D721Med (cell line): ENCODE results near the gene RABEPK.
"Not testable (repeated sequence)": the region's sequence is repeated elsewhere in the genome, so short reads cannot be mapped to it uniquely, and the experiment has no call there.

Experiments used
- DNase-seq: peaks from one replicate; pipeline ENCODE4 v3.0.0; 2011; ENCODE audit warnings: low spot score; ENCODE audit not compliant: insufficient read length
- FAIRE-seq: peaks from 2 replicates; lab custom pipeline; 2011; peaks lifted over from hg19 to GRCh38; lab: Jason Lieb, UNC
- CTCF ChIP-seq: IDR thresholded peaks from 2 replicates; pipeline ENCODE4 v1.5.1; 2012; ENCODE audit warnings: mild to moderate bottlenecking, control low read depth; ENCODE audit not compliant: insufficient read depth; ENCODE audit errors: missing control alignments

The RABEPK gene

GRCh38 chr9:125200216-125201047, at the start of gene RABEPK:
Gene RABEPK (plus strand): TSS chr9:125200542. CDS start chr9:125203014, 2,472 bp downstream.
- no peak for TF ChIP-seq CTCF
- DNase-seq (peak; percentile 65), FAIRE-seq (no peak)

GRCh38 chr9:125151730-125152129, 48.6 kb upstream of the RABEPK start:
- DNase-seq (no peak), FAIRE-seq (no peak)
- no peak for TF ChIP-seq CTCF

GRCh38 chr9:125153712-125154367, 46.5 kb upstream of the RABEPK start:
- FAIRE-seq (no peak), DNase-seq (no peak)
- no peak for TF ChIP-seq CTCF

- TF ChIP-seq CTCF = no peak
- no peak for FAIRE-seq
- DNase-seq = no peak
Observed at GRCh38 chr9:125156551-125156950, 43.8 kb upstream of the RABEPK start.

GRCh38 chr9:125160750-125161149, 39.6 kb upstream of the RABEPK start:
- FAIRE-seq (no peak), DNase-seq (no peak)
- no peak for TF ChIP-seq CTCF

- FAIRE-seq (no peak), DNase-seq (no peak)
- no peak for TF ChIP-seq CTCF
Observed at GRCh38 chr9:125161284-125161918, 38.9 kb upstream of the RABEPK start.

GRCh38 chr9:125162891-125163290, 37.5 kb upstream of the RABEPK start:
- not testable (repeated sequence) for FAIRE-seq, DNase-seq
